Astrocyte (in vitro differentiated cells and primary cell): ENCODE results near the gene RNASE11.

Experiments used
- CTCF ChIP-seq: IDR thresholded peaks from 2 replicates; pipeline ENCODE4 v1.5.1; 2011; ENCODE audit warnings: low read depth, mild to moderate bottlenecking, inconsistent platforms, low read length, moderate library complexity; ENCODE audit not compliant: insufficient read depth
- EZH2 ChIP-seq: IDR thresholded peaks from 2 replicates; pipeline ENCODE4 v1.6.1; 2012; ENCODE audit warnings: mild to moderate bottlenecking, low read length, inconsistent platforms; ENCODE audit not compliant: insufficient read depth

GRCh38 chr14:20624495-20625070 is 36.8 kb upstream of the RNASE11 start:
- TF ChIP-seq CTCF, result no peak
- TF ChIP-seq EZH2, result no peak
